ENCODE data around the gene CBX2.

CBX2 gene

GRCh38 chr17:79812353-79813258 lies 34.7 kb downstream of the CBX2 start:
- ChIA-PET CTCF (interaction anchor here (0.8 to 3.0 kb wide), 10 partner anchors 11 to 196 kb away, joined by 3 to 19 read pairs (median 4); partner anchors contain the start of gene CBX8), POLR2A (interaction anchor here (1.1 to 1.5 kb wide), 2 partner anchors 16 to 27 kb away, joined by 5 to 6 read pairs; partner anchors contain the start of genes CBX4 and CBX8)
- TF ChIP-seq CTCF (IDR thresholded peaks at IDR 0.05; ENCODE audit: insufficient read depth, low read length, missing control alignments), result no peak
- DNase-seq (ENCODE audit: low read depth, low spot score), result no peak
- H3K4me3 ChIP-seq (ENCODE audit: low read depth, low read length), result peak overlapping the region; percentile 28

DNA sequence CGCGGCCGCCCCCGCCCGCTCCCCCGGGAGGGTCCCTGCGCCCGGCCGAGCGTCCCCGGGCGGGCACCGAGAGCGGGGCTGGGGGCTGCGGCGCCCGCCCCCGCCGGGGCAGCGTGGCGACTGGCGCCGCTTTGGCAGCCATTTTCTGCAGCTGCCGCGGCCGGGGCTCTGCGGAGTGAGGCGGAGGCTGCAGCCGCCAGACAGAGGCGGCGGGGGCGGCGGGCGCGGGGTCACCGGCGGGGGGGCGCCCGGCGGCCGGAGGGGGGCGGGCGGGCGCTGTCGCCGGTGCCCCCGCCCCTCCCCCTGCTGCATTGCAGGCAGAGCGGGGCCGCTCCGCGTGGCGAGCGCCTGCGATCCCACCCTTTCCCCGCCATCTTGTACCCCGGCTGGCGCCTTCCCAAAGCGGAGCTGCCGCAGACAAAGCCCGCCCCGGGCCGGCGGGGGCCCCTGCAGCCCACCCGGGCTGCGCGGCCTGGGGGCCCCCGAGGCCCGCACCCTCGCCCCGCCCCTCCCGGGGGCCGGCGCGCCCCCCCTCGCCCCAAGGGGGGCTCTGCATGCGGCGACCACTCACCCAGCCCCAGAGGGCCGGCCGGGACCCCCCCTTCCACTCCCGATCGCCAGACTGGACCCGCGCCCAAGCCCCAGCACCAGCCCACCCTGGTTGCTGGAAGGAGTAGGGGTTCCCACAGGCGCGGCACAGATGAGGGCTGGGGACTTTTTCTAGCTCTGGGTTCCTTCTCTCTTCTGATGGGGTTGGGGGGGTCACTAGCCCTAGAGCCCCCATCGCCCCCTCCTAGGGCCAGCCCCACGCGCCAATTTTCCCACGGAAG lies 35.6 kb downstream of the CBX2 start:
- TF ChIP-seq CTCF (IDR thresholded peaks at IDR 0.05; ENCODE audit: insufficient read depth, low read length, missing control alignments), result no peak
- H3K4me3 ChIP-seq (ENCODE audit: low read depth, low read length), result peak overlapping the region; percentile 38
- no peak for DNase-seq (ENCODE audit: low read depth, low spot score)

GRCh38 chr17:79814127-79814973 lies 36.4 kb downstream of the CBX2 start:
- no peak for DNase-seq (ENCODE audit: low read depth, low spot score)
- no peak for TF ChIP-seq CTCF (IDR thresholded peaks at IDR 0.05; ENCODE audit: insufficient read depth, low read length, missing control alignments)
- H3K4me3 ChIP-seq (ENCODE audit: low read depth, low read length), result no peak overlapping the region
- CTCF ChIA-PET, result interaction anchor here (0.8 to 2.5 kb wide), 6 partner anchors 10 to 27 kb away, joined by 3 to 19 read pairs (median 4); no protein-coding TSS in a partner anchor
- POLR2A ChIA-PET, result interaction anchor here (1.6 kb wide), 1 partner anchor 25 kb away, joined by 6 read pairs; the partner anchor contains the start of gene CBX4

More for the DNA sequence above, 35.6 kb downstream of the CBX2 start:
- ChIA-PET CTCF (interaction anchor here (1.0 to 2.5 kb wide), 7 partner anchors 9 to 192 kb away, joined by 3 to 19 read pairs (median 5); partner anchors contain the start of gene CBX8), POLR2A (interaction anchor here (1.5 kb wide), 1 partner anchor 26 kb away, joined by 6 read pairs; the partner anchor contains the start of gene CBX4)

- H3K4me3 ChIP-seq (ENCODE audit: low read depth, low read length), result no peak overlapping the region; the same call in 1 of the 2 replicates
- no peak for TF ChIP-seq CTCF (IDR thresholded peaks at IDR 0.05; ENCODE audit: insufficient read depth, low read length, missing control alignments)
- POLR2A ChIA-PET, result interaction anchor here (1.6 kb wide), 1 partner anchor 24 kb away, joined by 6 read pairs; the partner anchor contains the start of gene CBX4
- no peak for DNase-seq (ENCODE audit: low read depth, low spot score)
- CTCF ChIA-PET, result interaction anchor here (0.6 to 2.1 kb wide), 7 partner anchors 9 to 156 kb away, joined by 3 to 5 read pairs (median 3); no protein-coding TSS in a partner anchor
Observed at GRCh38 chr17:79814974-79815835, 37.3 kb downstream of the CBX2 start.

Measured in AG04449 (cell line).